ENCODE results near the gene FXYD6. TPM values are rescaled to one million over a fixed set of nuclear protein-coding genes. Genes with fewer than 3 reads are reported as not detected.
"Not testable (repeated sequence)": the region's sequence is repeated elsewhere in the genome, so short reads cannot be mapped to it uniquely, and the experiment has no call there.

FXYD6 gene
- polyA plus RNA-seq, 3 donors: 15.5 to 132 (median 39.6) TPM

GRCh38 chr11:117816846-117817367 is 59.6 kb downstream of the FXYD6 start:
- WGBS, 3 donors: 71 to 84% (median 74%) methylated on average over 5 of the region's 5 CpGs
- H3K27ac ChIP-seq (ENCODE audit: low read depth, low read length): no peak overlapping the region

DNA sequence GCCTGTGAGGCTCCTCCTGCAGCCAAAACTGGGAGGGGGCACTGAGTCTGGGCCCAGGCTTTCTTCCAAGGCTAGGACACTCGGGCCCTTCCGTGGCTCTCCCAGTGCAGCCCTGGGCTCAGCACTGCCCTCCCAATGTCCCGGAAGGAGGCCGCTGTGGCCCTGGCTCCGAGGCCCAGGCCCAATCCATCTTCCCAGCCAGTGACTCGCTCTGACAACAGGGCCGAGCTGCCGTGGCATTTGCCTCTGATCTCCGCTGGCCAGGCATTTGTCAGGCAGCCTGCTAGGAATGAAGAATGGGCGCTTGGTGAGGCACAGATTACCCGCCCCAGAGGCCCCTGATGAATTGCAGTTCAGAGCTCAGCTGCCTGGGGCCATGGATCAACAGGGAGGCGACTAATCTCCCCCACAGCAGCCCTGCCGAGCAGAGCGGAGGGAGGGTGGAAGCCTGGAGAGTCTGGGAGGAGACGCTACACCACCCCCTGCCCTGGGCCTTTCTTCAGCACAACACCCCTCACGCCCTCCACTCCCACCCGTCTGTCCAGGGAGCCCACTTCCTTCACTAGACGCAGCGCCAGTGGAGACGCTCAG is 60.2 kb downstream of the FXYD6 start:
- no peak overlapping the region for H3K27ac ChIP-seq (ENCODE audit: low read depth, low read length)
- WGBS, 3 donors: 54 to 64% (median 59%) methylated on average over 20 of the region's 20 CpGs

GRCh38 chr11:117815262-117815803 is 61.1 kb downstream of the FXYD6 start:
- 37 to 46% (median 42%) methylated on average over 7 of the region's 7 CpGs for WGBS, 3 donors
- H3K27ac ChIP-seq (ENCODE audit: low read depth, low read length): no peak overlapping the region

GRCh38 chr11:117814766-117815261 is 61.6 kb downstream of the FXYD6 start:
- H3K27ac ChIP-seq (ENCODE audit: low read depth, low read length): no peak overlapping the region
- 28 to 36% (median 31%) methylated on average over 14 of the region's 14 CpGs for WGBS, 3 donors

- H3K27ac ChIP-seq (ENCODE audit: low read depth, low read length): no peak overlapping the region
- WGBS, 3 donors: 71 to 85% (median 84%) methylated on average over 6 to 7 of the region's 7 CpGs
Measured at GRCh38 chr11:117814204-117814765, 62.2 kb downstream of the FXYD6 start.

- WGBS, 3 donors: 85 to 90% (median 88%) methylated on average over 12 of the region's 12 CpGs
- H3K27ac ChIP-seq (ENCODE audit: low read depth, low read length): not testable (repeated sequence)
Measured at GRCh38 chr11:117810056-117810451, 66.4 kb downstream of the FXYD6 start.

DNA sequence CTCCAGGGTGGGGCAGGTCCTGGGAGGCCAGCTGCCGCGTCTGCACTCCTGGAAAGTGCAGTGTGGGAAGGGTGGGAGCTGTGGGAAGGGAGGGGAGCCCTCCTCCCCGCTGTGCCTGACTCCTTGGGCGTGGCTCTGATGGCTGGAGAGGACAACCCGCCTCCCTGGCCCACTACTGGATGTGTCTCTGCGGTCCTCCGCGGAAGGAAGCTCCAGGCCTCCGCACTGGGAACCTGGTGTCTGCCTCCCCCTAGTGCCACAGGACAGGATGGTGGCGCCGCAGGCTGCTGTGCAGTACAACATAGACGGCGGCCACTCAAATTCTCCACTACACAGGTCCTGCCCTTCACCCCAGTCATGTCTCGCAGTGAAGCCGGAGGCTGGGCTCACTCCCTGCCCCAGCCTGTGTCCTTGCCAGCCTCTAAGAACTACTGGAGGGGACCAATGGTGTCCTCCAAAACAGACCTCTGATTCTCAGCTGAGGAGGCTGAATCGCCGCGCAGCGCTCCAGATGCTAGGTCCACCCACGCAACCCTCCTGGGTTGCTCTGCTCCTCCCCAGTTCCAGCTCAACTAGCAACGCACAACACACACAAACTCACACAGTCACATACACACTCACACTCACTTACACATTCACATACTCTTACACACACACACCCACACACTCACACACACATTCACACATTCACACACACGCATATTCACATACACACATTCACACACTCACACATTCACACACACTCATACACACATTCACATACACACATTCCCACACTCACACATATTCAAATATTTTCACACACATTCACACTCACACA is 67.0 kb downstream of the FXYD6 start:
- 29 to 40% (median 32%) methylated on average over 22 of the region's 22 CpGs for WGBS, 3 donors
- no peak overlapping the region for H3K27ac ChIP-seq (ENCODE audit: low read depth, low read length)

DNA sequence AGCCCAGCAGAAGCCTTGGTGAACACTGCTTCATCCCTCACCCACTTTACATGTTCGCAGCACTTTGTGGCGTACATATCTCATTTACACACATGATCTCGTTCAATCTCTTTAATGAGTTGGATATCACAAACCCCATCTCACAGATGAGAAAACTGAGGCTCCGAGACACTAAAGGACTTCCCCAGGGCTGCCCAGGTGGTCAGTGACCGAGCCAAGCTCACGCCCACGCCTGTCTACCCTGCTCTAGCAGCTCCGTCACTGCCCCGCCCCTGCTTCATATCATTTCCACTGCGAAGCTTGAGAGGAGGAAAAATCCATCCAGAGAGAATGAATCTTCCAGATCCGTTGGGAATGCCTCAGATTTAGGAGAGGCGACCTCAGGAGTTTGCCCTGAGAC is 67.7 kb downstream of the FXYD6 start:
- H3K27ac ChIP-seq (ENCODE audit: low read depth, low read length): no peak overlapping the region
- 55 to 65% (median 65%) methylated on average over 12 of the region's 12 CpGs for WGBS, 3 donors

- WGBS, 3 donors: 53 to 58% (median 55%) methylated on average over 22 of the region's 22 CpGs
Measured at GRCh38 chr11:117807482-117808327, 68.8 kb downstream of the FXYD6 start.

GRCh38 chr11:117806846-117807245 is 69.6 kb downstream of the FXYD6 start:
- 60 to 86% (median 65%) methylated on average over 5 of the region's 5 CpGs for WGBS, 3 donors
- no peak overlapping the region for H3K27ac ChIP-seq (ENCODE audit: low read depth, low read length)

More at GRCh38 chr11:117807482-117808327, 68.8 kb downstream of the FXYD6 start:
- no peak overlapping the region for H3K27ac ChIP-seq (ENCODE audit: low read depth, low read length)

DNA sequence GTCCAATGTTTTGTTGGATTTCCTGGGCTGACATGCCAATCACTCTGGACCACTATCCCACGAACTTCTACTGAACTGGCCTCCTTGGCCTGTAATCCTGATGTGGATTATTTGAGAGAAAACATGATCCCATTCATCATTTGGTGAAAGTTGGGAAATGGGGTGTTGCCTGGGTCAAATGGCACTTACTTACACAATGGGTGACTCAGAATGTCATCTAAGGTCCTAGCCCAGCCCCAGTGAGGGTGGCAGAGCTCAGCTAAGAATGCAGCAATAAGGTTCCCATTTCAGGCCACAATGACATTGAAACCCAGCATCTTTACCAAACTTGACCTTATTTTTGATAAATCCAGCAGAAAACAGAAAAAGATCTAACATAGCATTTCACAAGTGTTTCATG is 71.4 kb downstream of the FXYD6 start:
- no peak overlapping the region for H3K27ac ChIP-seq (ENCODE audit: low read depth, low read length)
- WGBS, 3 donors: 46 to 59% (median 50%) methylated on average over 1 of the region's 1 CpG

DNA sequence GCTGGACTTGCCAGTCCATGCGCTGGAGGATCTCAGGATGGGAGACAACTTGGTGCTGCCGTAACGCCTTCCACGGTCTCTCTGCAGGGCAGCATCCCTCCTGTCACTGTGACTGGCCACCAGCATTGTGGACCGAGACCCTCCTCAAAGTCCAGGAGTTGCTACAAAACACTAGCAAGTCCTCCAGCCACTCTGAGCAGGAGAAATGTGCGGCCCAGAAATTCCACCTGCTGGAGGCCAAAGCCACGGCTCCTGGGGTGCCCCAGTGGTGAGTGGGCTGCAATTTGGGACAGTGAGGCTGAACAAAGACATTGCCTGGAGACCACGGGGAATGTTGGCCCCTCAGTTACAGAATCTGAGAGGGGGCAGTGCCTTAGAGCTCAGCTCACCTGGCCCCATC is 72.6 kb downstream of the FXYD6 start:
- H3K27ac ChIP-seq (ENCODE audit: low read depth, low read length): no peak overlapping the region
- WGBS, 3 donors: 92 to 96% (median 96%) methylated on average over 8 of the region's 8 CpGs

GRCh38 chr11:117799634-117800033 is 76.8 kb downstream of the FXYD6 start:
- WGBS, 3 donors: 55 to 83% (median 82%) methylated on average over 5 of the region's 5 CpGs
- H3K27ac ChIP-seq (ENCODE audit: low read depth, low read length): no peak overlapping the region

GRCh38 chr11:117796872-117797529 is 79.5 kb downstream of the FXYD6 start, which contains the start of gene DSCAML1:
Gene DSCAML1, minus strand, starts transcription at chr11:117797216. Its CDS starts 137 bp downstream, at chr11:117797079.
- no peak within 1 kb of the TSS for H3K27ac ChIP-seq (ENCODE audit: low read depth, low read length)
- 3 to 6% (median 5%) methylated on average over 36 to 65 of the region's 66 CpGs for WGBS, 3 donors

DNA sequence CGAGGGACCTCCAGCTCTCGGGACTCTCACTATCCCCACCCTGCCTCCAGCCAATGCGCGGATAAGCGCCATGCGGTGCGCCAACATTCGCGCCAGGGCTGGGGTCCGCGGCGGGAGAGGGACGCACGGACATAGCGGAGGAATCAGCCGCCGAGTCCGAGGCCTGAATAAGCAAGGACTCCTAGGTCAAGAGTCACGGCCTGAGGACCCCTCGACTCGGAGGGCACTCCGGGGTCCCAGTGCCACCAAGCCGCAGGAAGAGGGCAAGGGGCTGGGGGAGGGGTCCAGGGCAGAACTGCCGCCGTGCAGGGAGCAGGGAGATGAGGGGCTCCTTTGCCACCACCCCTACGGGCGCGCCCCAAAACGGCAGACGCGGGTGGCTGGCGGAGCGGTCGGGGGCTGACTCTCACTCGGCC is 80.0 kb downstream of the FXYD6 start:
- H3K27ac ChIP-seq (ENCODE audit: low read depth, low read length): no peak overlapping the region
- WGBS, 3 donors: 2 to 3% (median 2%) methylated on average over 32 to 35 of the region's 35 CpGs

- WGBS, 3 donors: 7 to 8% (median 8%) methylated on average over 49 to 53 of the region's 53 CpGs
- no peak overlapping the region for H3K27ac ChIP-seq (ENCODE audit: low read depth, low read length)
Measured at GRCh38 chr11:117795638-117796455, 80.6 kb downstream of the FXYD6 start.

Data from adipose tissue (tissue), 3 donors.